Neural progenitor cell (in vitro differentiated cells): Measurements from ENCODE around the gene SLC44A5. TPM values are rescaled to one million over a fixed set of nuclear protein-coding genes. Genes with fewer than 3 reads are reported as not detected.

Experiments used
- DNase-seq: peaks from one replicate; pipeline ENCODE4 v3.0.0-alpha.2; 2016; ENCODE audit warnings: low spot score
- H2AFZ ChIP-seq: fragments of 200-600 bp; sonication (generic); replicated peaks from 2 replicates; pipeline ENCODE4 v1.6.1; 2016; ENCODE audit warnings: antibody characterized with exemption
- H3F3A ChIP-seq: fragments of 200-600 bp; sonication (generic); 2 replicates; pipeline ENCODE4 v1.6.1; 2016; ENCODE audit warnings: antibody characterized with exemption, low read depth
- H3K27ac ChIP-seq: fragments of 200-600 bp; sonication (generic); 2 replicates; pipeline ENCODE4 v1.5.1; 2016; ENCODE audit warnings: mild to moderate bottlenecking
- H3K27me3 ChIP-seq: fragments of 200-600 bp; sonication (generic); 2 replicates; pipeline ENCODE4 v1.6.1; 2016; ENCODE audit warnings: mild to moderate bottlenecking, moderate library complexity
- H3K36me3 ChIP-seq: fragments of 200-600 bp; sonication (generic); 2 replicates; pipeline ENCODE4 v1.5.1; 2016
- H3K4me1 ChIP-seq: fragments of 200-600 bp; sonication (generic); 2 replicates; pipeline ENCODE4 v1.6.1; 2016; ENCODE audit warnings: mixed run types
- H3K4me2 ChIP-seq: fragments of 200-600 bp; sonication (generic); 2 replicates; pipeline ENCODE4 v1.6.1; 2016
- H3K4me3 ChIP-seq: fragments of 200-600 bp; sonication (generic); 2 replicates; pipeline ENCODE4 v1.5.1; 2016
- H3K79me2 ChIP-seq: fragments of 200-600 bp; sonication (generic); 2 replicates; pipeline ENCODE4 v1.6.1; 2016; ENCODE audit warnings: low read depth
- H3K9ac ChIP-seq: fragments of 200-600 bp; sonication (generic); 2 replicates; pipeline ENCODE4 v1.6.1; 2016
- H3K9me3 ChIP-seq: fragments of 200-600 bp; sonication (generic); 2 replicates; pipeline ENCODE4 v1.5.1; 2016; ENCODE audit warnings: low read depth
- H4K20me1 ChIP-seq: fragments of 200-600 bp; sonication (generic); 2 replicates; pipeline ENCODE4 v1.6.1; 2016; ENCODE audit warnings: low read depth
- H3K27ac Mint-ChIP-seq: 3 replicates; pipeline ENCODE4 v1.8.0; 2021; ENCODE audit warnings: mixed read lengths
- H3K27me3 Mint-ChIP-seq: 2 replicates; pipeline ENCODE4 v1.8.0; 2022; ENCODE audit warnings: low read depth, mild to moderate bottlenecking, inconsistent platforms, moderate library complexity, mixed read lengths; ENCODE audit not compliant: insufficient read depth
- H3K36me3 Mint-ChIP-seq: 3 replicates; pipeline ENCODE4 v1.8.0; 2021; ENCODE audit warnings: mixed read lengths
- H3K4me1 Mint-ChIP-seq: 3 replicates; pipeline ENCODE4 v1.8.0; 2021; ENCODE audit warnings: mixed read lengths
- H3K4me3 Mint-ChIP-seq: 3 replicates; pipeline ENCODE4 v1.8.0; 2021; ENCODE audit warnings: mild to moderate bottlenecking, moderate library complexity, mixed read lengths
- H3K9me3 Mint-ChIP-seq: 3 replicates; pipeline ENCODE4 v1.8.0; 2020; ENCODE audit warnings: mixed read lengths
- CTCF ChIP-seq: fragments of 200-600 bp; sonication (generic); IDR thresholded peaks from 2 replicates; pipeline ENCODE4 v1.5.1; 2017; ENCODE audit warnings: antibody characterized with exemption, mild to moderate bottlenecking
- EZH2 ChIP-seq: fragments of 200-600 bp; sonication (generic); IDR thresholded peaks from 2 replicates; pipeline ENCODE4 v1.6.1; 2017; ENCODE audit warnings: antibody characterized with exemption, mild to moderate bottlenecking, moderate library complexity
- EZH2phosphoT487 ChIP-seq: fragments of 200-600 bp; sonication (generic); IDR thresholded peaks from 2 replicates; pipeline ENCODE4 v1.6.1; 2017; ENCODE audit warnings: antibody characterized with exemption
- total RNA-seq: library from RNA; depleted of rRNA; stranded (reverse); fragments of >200 nt; gene quantifications from 2 replicates; pipeline ENCODE4 v1.2.3, GENCODE V29; 2015; ENCODE audit warnings: low replicate concordance

The SLC44A5 gene
- total RNA-seq, 1 donor from 2014 or later = 25.3 TPM

GRCh38 chr1:75305061-75305460 is 305.9 kb downstream of the SLC44A5 start:
- DNase-seq = no peak
- Histone ChIP-seq H3K27ac (no peak overlapping the region), H3K4me1 (peaks cover 9% of the 10 kb centered on the region), H3K4me3 (no peak overlapping the region), H3K4me2 (no peak overlapping the region), H3K36me3 (no peaks in the 10 kb centered on the region), H3K79me2 (no peaks in the 10 kb centered on the region), H2AFZ (no peak overlapping the region), H3K9me3 (no peaks in the 10 kb centered on the region), H4K20me1 (no peaks in the 10 kb centered on the region), H3K9ac (no peak overlapping the region), H3K27me3 (no peaks in the 10 kb centered on the region), H3F3A (no peaks in the 10 kb centered on the region)
- Mint-ChIP-seq H3K9me3 (no peaks in the 10 kb centered on the region), H3K36me3 (no peaks in the 10 kb centered on the region), H3K4me3 (no peak overlapping the region), H3K27me3 (no peaks in the 10 kb centered on the region), H3K4me1 (peaks cover 26% of the 10 kb centered on the region), H3K27ac (no peak overlapping the region)
- TF ChIP-seq EZH2 = no peak
- no peak for TF ChIP-seq EZH2phosphoT487
- TF ChIP-seq CTCF = no peak

- Histone ChIP-seq H3F3A (no peaks in the 10 kb centered on the region), H3K4me3 (no peak overlapping the region), H3K4me1 (no peaks in the 10 kb centered on the region), H3K9ac (no peak overlapping the region), H3K79me2 (no peaks in the 10 kb centered on the region), H4K20me1 (no peaks in the 10 kb centered on the region), H3K4me2 (no peak overlapping the region), H3K36me3 (no peaks in the 10 kb centered on the region), H3K27ac (no peak overlapping the region), H3K27me3 (no peaks in the 10 kb centered on the region), H2AFZ (no peak overlapping the region), H3K9me3 (no peaks in the 10 kb centered on the region)
- Mint-ChIP-seq H3K4me3 (no peak overlapping the region), H3K27ac (no peak overlapping the region), H3K27me3 (no peaks in the 10 kb centered on the region), H3K9me3 (no peaks in the 10 kb centered on the region), H3K4me1 (no peaks in the 10 kb centered on the region), H3K36me3 (no peaks in the 10 kb centered on the region)
- no peak for DNase-seq
- TF ChIP-seq EZH2 = no peak
- TF ChIP-seq CTCF = no peak
- no peak for TF ChIP-seq EZH2phosphoT487
Measured at GRCh38 chr1:75293270-75293669, 317.6 kb downstream of the SLC44A5 start.

GRCh38 chr1:75292013-75292412 is 318.9 kb downstream of the SLC44A5 start:
- DNase-seq = no peak
- Histone ChIP-seq H3F3A (no peaks in the 10 kb centered on the region), H3K4me2 (no peak overlapping the region), H3K27me3 (no peaks in the 10 kb centered on the region), H3K4me3 (no peak overlapping the region), H3K4me1 (no peaks in the 10 kb centered on the region), H2AFZ (no peak overlapping the region), H4K20me1 (no peaks in the 10 kb centered on the region), H3K36me3 (no peaks in the 10 kb centered on the region), H3K9ac (no peak overlapping the region), H3K79me2 (no peaks in the 10 kb centered on the region), H3K27ac (no peak overlapping the region), H3K9me3 (no peaks in the 10 kb centered on the region)
- no peaks in the 10 kb centered on the region for H3K36me3 Mint-ChIP-seq
- H3K4me1 Mint-ChIP-seq = no peaks in the 10 kb centered on the region
- no peak overlapping the region for H3K4me3 Mint-ChIP-seq
- no peaks in the 10 kb centered on the region for H3K9me3 Mint-ChIP-seq
- no peak overlapping the region for H3K27ac Mint-ChIP-seq
- TF ChIP-seq EZH2 (no peak), EZH2phosphoT487 (no peak), CTCF (no peak)
- H3K27me3 Mint-ChIP-seq = no peaks in the 10 kb centered on the region
